SJCRH30 (cell line): ENCODE measurements around the gene CCR2. TPM values are rescaled to one million over a fixed set of nuclear protein-coding genes. Genes with fewer than 3 reads are reported as not detected.
"Not testable (repeated sequence)": the region's sequence is repeated elsewhere in the genome, so short reads cannot be mapped to it uniquely, and the experiment has no call there.

Experiments
- DNase-seq, 2 experiments: peaks; one replicate each; pipeline ENCODE4 v3.0.0-alpha.2; 2015 to 2020
- H3K27ac ChIP-seq: fragments of 250-450 bp; sonication (Bioruptor Pico); 2 replicates; pipeline ENCODE4 v1.5.1; 2020; ENCODE audit warnings: mild to moderate bottlenecking, moderate library complexity
- H3K27me3 ChIP-seq: fragments of 250-450 bp; sonication (Bioruptor Pico); 2 replicates; pipeline ENCODE4 v1.5.1; 2020; ENCODE audit warnings: mild to moderate bottlenecking, moderate library complexity
- H3K36me3 ChIP-seq: fragments of 250-450 bp; sonication (Bioruptor Pico); 2 replicates; pipeline ENCODE4 v1.5.1; 2020; ENCODE audit warnings: mild to moderate bottlenecking, moderate library complexity
- H3K4me1 ChIP-seq: fragments of 250-450 bp; sonication (Bioruptor Pico); 2 replicates; pipeline ENCODE4 v1.5.1; 2020; ENCODE audit warnings: mild to moderate bottlenecking, moderate library complexity
- H3K4me3 ChIP-seq: fragments of 250-450 bp; sonication (Bioruptor Pico); 2 replicates; pipeline ENCODE4 v1.5.1; 2020; ENCODE audit warnings: mild to moderate bottlenecking, moderate library complexity
- H3K9me3 ChIP-seq: fragments of 250-450 bp; sonication (Bioruptor Pico); replicated peaks from 2 replicates; pipeline ENCODE4 v1.5.1; 2020; ENCODE audit warnings: mild to moderate bottlenecking, moderate library complexity
- total RNA-seq: library from RNA; depleted of rRNA; stranded (reverse); fragments of >200 nt; shearing (Covaris generic); gene quantifications from 2 replicates; pipeline ENCODE4 v1.2.3, GENCODE V29; 2014; rRNA removed

Gene CCR2
- total RNA-seq: not detected in 2 replicates

DNA sequence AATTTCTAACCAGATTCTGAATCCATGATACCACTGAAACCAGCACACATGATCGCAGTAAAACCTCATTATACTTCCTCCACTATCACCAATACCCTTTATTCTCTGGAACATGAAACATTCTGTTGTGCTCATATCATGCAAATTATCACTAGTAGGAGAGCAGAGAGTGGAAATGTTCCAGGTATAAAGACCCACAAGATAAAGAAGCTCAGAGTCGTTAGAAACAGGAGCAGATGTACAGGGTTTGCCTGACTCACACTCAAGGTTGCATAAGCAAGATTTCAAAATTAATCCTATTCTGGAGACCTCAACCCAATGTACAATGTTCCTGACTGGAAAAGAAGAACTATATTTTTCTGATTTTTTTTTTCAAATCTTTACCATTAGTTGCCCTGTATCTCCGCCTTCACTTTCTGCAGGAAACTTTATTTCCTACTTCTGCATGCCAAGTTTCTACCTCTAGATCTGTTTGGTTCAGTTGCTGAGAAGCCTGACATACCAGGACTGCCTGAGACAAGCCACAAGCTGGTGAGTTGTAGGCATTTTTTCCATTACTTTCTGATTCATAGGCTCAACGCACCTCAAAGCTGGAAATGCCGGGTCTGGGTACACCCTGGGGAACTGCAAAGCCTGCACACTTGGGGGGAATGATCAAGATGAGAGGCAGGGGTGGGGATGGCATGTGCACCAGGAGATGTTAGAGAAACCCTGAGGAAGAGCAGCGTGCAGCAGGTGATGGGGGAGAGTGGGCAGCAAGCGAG, at the start of gene CCR2:
TSS of gene CCR2 (plus strand) at position 465 of the 764 bp plus-strand sequence. CDS start 3,417 bp downstream, outside the sequence.
- H3K9me3 ChIP-seq: no peaks in the 10 kb centered on the region
- no peaks in the 10 kb centered on the region for H3K36me3 ChIP-seq
- H3K4me1 ChIP-seq: no peaks in the 10 kb centered on the region
- DNase-seq: no peak
- no peak within 1 kb of the TSS for H3K4me3 ChIP-seq
- H3K27ac ChIP-seq: no peak within 1 kb of the TSS
- H3K27me3 ChIP-seq: no peaks in the 10 kb centered on the region

DNA sequence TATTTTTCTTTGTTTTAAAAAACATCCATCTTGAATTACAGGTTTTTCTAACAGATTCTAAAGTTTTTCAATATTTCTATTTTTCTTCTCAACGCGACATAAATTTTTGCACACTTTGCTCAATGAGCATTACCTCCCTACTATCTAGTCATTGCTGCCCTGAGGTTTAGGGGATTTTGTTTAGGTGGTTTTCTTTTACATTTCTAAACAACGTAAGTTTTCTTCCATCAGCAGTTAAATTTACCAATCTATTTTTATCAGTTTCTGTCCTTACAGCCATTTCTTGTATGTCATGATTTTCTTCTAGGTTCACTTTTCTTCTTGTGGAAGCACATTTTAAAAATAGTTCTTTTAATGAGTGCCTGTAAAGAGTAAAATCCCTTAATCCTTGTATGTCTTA, 49.2 kb upstream of the CCR2 start:
- Histone ChIP-seq H3K4me3 (no peak overlapping the region), H3K27ac (no peak overlapping the region), H3K4me1 (no peaks in the 10 kb centered on the region), H3K36me3 (no peaks in the 10 kb centered on the region), H3K9me3 (no peaks in the 10 kb centered on the region), H3K27me3 (no peaks in the 10 kb centered on the region)
- no peak for DNase-seq

DNA sequence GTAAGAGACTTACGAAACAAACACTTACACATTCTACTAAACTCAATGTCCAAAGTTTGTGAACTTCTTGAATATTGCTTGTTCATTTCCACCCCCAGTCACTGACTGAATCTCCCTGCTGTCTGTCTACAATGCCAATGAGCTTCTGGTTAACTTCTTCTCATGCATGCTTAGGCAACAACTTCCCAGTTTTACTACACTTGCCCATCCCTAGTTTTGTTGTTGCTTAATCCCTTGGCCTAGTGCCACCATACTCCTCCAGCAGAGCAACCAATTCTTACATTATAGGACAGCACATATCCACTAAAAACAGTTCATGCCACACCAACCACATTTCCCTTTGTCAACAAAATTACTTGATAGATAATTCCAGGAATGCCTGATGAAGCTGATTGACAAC, 40.9 kb upstream of the CCR2 start:
- H3K27me3 ChIP-seq: 0 out of 2 replicates have a peak, but pooled peaks cover 2% of the 10 kb centered on the region
- H3K27ac ChIP-seq: no peak overlapping the region
- H3K36me3 ChIP-seq: no peaks in the 10 kb centered on the region
- no peak for DNase-seq
- H3K4me1 ChIP-seq: no peaks in the 10 kb centered on the region
- H3K4me3 ChIP-seq: no peak overlapping the region
- no peaks in the 10 kb centered on the region for H3K9me3 ChIP-seq

DNA sequence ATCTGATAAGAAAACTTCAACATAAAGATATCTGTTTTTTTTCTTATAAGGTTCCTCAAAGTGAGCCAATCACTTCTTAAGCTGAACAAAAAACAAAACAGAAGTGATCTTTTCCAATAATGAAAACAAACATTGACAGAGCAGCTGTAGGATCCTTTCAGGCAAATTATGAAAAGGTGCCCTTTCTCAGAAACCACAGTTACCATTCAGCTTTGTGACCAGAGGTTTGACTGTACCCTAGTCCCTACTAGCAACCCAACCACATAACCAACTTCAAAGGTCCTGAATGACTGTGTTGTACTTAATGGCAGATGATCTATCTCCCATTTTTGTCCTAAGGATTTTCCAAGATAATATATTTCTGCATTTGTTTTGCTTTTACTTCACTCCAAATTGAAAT, 39.4 kb upstream of the CCR2 start:
- Histone ChIP-seq H3K9me3 (no peaks in the 10 kb centered on the region), H3K27me3 (0 out of 2 replicates have a peak, but pooled peaks cover 2% of the 10 kb centered on the region), H3K4me1 (no peaks in the 10 kb centered on the region), H3K4me3 (no peak overlapping the region), H3K36me3 (no peaks in the 10 kb centered on the region), H3K27ac (no peak overlapping the region)
- no peak for DNase-seq

DNA sequence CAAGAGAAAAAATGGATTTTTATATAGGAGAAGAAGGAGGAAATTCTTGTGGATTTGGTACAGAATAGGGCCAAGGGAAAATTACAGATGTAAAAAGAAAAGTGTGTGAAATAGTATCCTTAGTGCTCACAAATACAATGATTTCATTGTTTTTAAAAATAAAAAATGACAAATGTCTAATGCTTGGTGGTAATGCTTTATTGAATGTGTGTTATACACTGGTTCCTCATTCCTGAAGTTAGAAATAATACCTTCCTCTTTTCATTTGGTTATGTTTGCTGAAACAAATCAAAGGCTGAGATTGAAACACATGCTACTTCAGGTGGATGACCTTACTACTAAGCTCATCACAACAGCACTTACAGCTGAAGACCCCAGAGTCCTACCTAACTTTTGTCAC, 37.7 kb upstream of the CCR2 start:
- H3K36me3 ChIP-seq: no peaks in the 10 kb centered on the region
- DNase-seq: no peak

DNA sequence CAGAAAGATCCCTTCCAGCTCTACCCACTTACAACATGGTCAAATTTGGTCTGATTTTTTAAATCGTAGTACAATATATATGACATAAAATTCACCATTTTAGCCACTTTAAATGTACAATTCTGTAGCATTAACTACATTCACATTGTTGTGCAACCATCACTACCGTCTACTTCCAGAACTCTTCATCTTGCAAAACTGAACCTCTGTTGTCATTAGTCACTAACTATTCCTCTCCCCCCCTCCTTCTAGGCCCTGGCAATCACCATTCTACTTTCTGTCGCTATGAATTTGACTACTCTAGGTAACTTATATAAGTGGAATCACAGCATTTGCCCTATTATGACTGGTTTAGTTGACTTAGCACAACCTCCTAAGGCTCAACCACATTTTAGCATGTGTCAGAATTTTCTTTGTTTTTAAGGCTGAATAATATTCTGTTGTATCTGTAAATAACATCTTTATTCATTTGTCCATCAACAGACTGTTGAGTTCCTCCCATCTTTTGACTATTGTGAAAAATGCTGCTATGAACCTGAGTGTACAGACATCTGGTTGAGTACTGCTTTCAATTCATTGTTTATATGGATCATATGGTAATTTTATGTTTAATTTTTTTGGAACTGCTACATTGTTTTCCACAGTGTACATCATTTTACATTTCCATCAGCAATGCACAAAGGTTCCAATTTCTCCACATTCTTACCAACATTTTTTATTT, 35.5 kb upstream of the CCR2 start:
- Histone ChIP-seq H3K27me3 (0 out of 2 replicates have a peak, but pooled peaks cover 2% of the 10 kb centered on the region), H3K36me3 (no peaks in the 10 kb centered on the region), H3K4me3 (no peak overlapping the region), H3K27ac (no peak overlapping the region), H3K4me1 (no peaks in the 10 kb centered on the region), H3K9me3 (no peaks in the 10 kb centered on the region)
- no peak for DNase-seq

More for the DNA sequence above, 37.7 kb upstream of the CCR2 start:
- H3K4me1 ChIP-seq: no peaks in the 10 kb centered on the region
- H3K27ac ChIP-seq: no peak overlapping the region
- no peaks in the 10 kb centered on the region for H3K9me3 ChIP-seq
- H3K27me3 ChIP-seq: 0 out of 2 replicates have a peak, but pooled peaks cover 2% of the 10 kb centered on the region
- no peak overlapping the region for H3K4me3 ChIP-seq

DNA sequence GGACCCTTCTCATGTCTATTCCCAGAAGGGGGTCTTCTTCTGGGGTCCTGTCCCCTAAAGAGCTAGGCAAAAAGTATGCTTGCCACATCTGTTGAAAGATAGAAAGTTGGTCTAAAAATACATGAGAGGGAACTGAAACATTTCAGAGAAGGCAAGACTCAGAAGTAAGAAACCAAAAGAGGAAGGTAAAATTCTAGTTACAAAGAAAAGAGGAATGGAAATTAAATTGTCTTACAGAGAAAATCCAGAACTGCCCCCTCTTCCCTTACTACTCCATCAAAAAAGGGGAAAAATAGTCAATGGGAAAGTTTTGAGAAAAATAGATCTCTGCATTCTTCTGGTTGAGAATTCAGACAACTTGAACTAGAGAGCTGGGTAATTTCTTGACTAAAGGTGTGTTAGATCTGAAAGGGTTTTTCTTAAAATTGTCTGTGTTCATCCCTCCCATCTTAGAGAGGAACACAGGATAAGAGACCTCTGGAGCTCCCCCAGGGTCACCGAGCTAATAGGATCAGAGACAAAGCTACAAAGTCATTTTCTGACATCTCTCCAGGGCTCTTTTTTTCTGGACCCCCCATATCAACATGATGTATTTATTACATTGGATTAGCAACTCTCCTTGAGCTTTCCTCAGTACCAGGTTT, 32.3 kb upstream of the CCR2 start:
- no peaks in the 10 kb centered on the region for H3K27me3 ChIP-seq
- H3K4me1 ChIP-seq: no peaks in the 10 kb centered on the region
- H3K4me3 ChIP-seq: no peak overlapping the region
- DNase-seq: no peak
- H3K9me3 ChIP-seq: no peaks in the 10 kb centered on the region
- H3K27ac ChIP-seq: no peak overlapping the region
- H3K36me3 ChIP-seq: no peaks in the 10 kb centered on the region

DNA sequence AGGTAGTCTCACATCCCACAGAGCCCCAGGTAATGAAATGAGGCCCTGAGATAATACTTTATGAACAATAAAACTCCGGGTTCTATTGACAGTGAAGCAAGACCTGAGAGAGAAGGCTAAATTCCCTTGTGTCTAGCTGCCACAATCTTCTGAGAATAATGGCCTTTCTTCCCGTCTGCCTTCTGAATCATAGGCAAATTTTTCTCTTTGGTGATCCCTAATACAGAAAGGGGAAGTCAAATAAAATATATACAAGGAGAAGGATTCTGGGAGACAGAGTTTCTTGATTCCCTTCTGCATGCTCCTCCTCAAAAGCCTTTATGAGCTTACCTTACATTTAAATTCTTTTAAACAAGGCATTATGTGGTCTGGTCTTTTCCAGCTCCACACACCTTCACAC, 29.9 kb upstream of the CCR2 start:
- Histone ChIP-seq H3K27ac (no peak overlapping the region), H3K4me3 (no peak overlapping the region), H3K36me3 (no peaks in the 10 kb centered on the region), H3K27me3 (no peaks in the 10 kb centered on the region), H3K4me1 (no peaks in the 10 kb centered on the region), H3K9me3 (no peaks in the 10 kb centered on the region)
- no peak for DNase-seq

DNA sequence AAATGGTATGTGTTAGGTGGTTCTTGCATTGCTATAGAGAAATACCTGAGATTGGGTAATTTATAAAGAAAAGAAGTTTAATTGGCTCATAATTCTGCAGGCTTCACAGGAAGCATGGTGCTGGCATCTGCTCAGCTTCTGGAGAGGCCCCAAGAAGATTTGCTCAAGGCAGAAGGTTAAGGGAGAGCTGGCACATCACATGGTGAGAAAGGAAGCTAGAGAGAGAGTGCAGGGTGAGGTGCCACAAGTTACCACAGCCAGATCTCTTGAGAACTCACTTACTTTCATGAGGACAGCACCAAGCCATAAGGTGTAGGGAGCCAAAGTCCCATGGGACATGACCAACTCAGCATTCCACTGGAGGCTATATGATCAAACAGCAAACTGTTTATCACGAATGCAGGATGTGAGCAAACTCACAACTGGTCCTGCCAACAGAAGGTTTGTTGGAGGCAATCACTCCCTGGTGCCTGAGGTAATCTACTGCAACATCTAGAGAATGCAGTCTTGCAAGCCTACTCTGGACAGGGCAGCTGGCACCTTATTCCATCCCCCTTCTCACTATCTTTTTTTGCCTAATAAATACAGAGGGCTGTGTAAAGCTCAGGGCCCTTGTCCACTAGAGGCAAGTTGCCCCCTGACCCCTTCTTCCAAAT, 28.1 kb upstream of the CCR2 start:
- Histone ChIP-seq H3K4me1 (no peaks in the 10 kb centered on the region), H3K9me3 (no peaks in the 10 kb centered on the region), H3K27ac (no peak overlapping the region), H3K36me3 (no peaks in the 10 kb centered on the region), H3K27me3 (no peaks in the 10 kb centered on the region), H3K4me3 (no peak overlapping the region)
- no peak for DNase-seq

DNA sequence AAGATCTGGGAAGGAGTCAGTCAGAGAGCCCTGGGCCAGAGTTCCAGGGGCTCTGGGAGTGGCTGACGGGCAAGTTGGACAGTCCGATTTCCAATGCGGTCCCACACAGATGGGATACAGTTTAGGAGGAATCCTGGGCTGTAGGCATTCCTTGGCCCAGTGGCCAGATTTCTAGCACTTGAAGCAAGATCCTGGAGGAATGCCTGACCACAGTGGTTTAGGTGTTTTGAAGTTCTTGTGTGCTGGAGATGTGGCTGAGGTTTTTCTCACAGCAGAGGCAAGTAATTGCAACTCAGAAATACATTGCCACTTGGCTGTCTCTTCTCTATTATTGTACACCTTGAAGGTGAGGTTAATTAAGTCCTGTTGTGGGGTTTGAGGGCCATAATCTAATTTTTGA, 23.2 kb upstream of the CCR2 start:
- not testable (repeated sequence) for H3K27me3 ChIP-seq, H3K9me3 ChIP-seq, H3K4me3 ChIP-seq, DNase-seq, H3K36me3 ChIP-seq, H3K27ac ChIP-seq, H3K4me1 ChIP-seq

DNA sequence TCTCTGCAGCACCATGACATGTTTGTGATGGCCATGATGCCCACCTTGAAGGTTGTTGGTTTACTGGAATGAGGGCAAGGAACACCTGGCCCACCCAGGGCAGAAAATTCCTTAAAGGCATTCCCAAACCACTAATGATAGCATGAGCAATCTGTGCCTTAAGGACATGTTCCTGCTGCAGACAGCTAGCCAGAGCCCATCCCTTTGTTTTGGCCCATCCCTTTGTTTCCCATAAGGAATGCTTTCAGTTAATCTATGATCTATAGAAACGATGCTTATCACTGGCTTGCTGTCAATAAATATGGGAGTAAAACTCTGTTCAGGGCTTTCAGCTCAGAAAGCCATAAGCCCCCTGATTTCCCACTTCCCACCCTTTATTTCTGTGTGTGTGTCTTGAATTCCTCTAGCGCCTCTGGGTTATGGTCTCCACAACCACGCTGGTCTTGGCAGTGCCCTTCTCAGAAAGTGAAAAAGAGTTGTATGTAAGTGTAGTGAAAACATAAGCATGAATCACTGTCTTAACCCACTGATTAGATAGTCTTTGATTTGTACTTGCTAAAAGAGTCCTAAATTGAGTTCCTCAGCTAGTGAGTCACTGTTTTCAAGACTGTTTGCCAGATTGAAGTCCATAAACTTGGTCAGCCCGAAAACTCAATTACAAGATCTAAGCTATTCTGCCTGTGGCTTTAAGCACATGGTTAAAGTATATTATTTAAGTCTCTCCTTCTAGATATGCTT, 19.0 kb upstream of the CCR2 start:
- H3K36me3 ChIP-seq: no peaks in the 10 kb centered on the region
- H3K27ac ChIP-seq: no peak overlapping the region
- no peak for DNase-seq
- no peaks in the 10 kb centered on the region for H3K27me3 ChIP-seq
- no peaks in the 10 kb centered on the region for H3K9me3 ChIP-seq
- H3K4me3 ChIP-seq: no peak overlapping the region
- H3K4me1 ChIP-seq: no peaks in the 10 kb centered on the region

DNA sequence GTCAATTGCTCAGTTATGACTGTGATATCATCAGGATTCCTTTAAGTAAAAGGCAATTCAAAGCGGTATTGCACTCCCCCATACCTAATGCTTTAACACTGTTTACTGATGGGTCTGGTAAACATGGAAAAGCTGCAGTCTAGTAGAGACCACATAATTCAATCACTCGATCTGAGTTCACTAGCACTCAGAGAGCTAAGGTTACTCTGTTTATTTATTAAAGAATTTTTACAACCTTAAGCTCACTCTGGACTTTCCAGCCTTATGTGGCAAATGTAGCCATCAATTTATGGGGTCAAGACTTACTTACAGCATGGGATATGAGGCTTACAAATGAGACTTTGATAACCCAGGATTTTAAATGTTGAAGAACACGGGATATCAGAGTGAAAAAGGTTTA, 18.4 kb upstream of the CCR2 start:
- Histone ChIP-seq H3K9me3 (no peaks in the 10 kb centered on the region), H3K27me3 (no peaks in the 10 kb centered on the region), H3K4me1 (no peaks in the 10 kb centered on the region), H3K36me3 (no peaks in the 10 kb centered on the region), H3K27ac (no peak overlapping the region), H3K4me3 (no peak overlapping the region)
- DNase-seq: no peak

DNA sequence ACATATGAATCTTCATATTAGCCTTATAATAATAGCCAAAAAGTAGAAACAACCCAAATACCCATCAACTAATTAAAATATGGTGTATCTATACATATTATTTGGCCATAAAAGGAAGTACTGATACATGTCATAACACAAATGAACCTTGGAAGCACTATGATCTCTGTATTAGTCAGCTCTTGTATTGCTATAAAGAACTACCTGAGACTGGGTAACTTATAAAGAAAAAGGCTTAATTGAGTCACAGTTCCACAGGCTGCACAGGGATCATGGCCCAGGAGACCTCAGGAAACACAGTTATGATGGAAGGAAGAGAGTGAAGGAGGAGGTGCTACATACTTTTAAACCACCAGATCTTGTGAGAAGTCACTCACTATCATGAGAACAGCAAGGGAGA, 16.0 kb upstream of the CCR2 start:
- Histone ChIP-seq H3K27me3 (no peaks in the 10 kb centered on the region), H3K9me3 (no peaks in the 10 kb centered on the region), H3K27ac (no peak overlapping the region), H3K36me3 (no peaks in the 10 kb centered on the region), H3K4me3 (no peak overlapping the region), H3K4me1 (no peaks in the 10 kb centered on the region)
- no peak for DNase-seq

DNA sequence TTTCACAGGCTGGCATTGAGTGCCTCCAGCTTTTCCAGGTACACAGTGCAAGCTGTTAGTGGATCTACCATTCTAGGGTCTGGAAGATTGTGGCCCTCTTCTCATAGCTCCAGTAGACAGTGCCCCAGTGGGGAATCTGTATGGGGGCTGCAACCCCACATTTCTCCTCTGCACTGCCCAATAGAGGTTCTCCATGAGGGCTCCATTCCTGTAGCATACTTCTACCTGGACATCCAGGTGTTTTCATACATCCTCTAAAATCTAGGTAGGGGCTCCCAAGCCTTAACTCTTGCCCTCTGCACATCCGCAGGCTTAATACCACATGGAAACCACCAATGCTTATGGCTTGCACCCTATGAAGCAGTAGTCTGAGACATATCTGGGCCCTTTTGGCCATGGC, 15.1 kb upstream of the CCR2 start:
- Histone ChIP-seq H3K36me3 (no peaks in the 10 kb centered on the region), H3K27me3 (no peaks in the 10 kb centered on the region), H3K9me3 (no peaks in the 10 kb centered on the region), H3K4me1 (no peaks in the 10 kb centered on the region), H3K4me3 (no peak overlapping the region), H3K27ac (no peak overlapping the region)
- no peak for DNase-seq
